Measurements from ENCODE around the gene TRIB2.
"Not testable (repeated sequence)": the region's sequence is repeated elsewhere in the genome, so short reads cannot be mapped to it uniquely, and the experiment has no call there.

Gene TRIB2

GRCh38 chr2:12716282-12717190, at the start of gene TRIB2:
Gene TRIB2, plus strand, starts transcription at chr2:12716936. Its CDS starts 1,372 bp downstream, at chr2:12718308.
- DNase-seq, result peak; percentile 94 to 95
- TF ChIP-seq GATA1 (IDR thresholded peaks at IDR 0.05; ENCODE audit: low read depth, low read length), result no peak
- TF ChIP-seq POLR2A (IDR thresholded peaks at IDR 0.05; ENCODE audit: low read length), result peak; percentile 77

GRCh38 chr2:12669036-12669435, 47.7 kb upstream of the TRIB2 start:
- TF ChIP-seq GATA1 (IDR thresholded peaks at IDR 0.05; ENCODE audit: low read depth, low read length) (no peak), POLR2A (IDR thresholded peaks at IDR 0.05; ENCODE audit: low read length) (no peak)
- no peak for DNase-seq

DNA sequence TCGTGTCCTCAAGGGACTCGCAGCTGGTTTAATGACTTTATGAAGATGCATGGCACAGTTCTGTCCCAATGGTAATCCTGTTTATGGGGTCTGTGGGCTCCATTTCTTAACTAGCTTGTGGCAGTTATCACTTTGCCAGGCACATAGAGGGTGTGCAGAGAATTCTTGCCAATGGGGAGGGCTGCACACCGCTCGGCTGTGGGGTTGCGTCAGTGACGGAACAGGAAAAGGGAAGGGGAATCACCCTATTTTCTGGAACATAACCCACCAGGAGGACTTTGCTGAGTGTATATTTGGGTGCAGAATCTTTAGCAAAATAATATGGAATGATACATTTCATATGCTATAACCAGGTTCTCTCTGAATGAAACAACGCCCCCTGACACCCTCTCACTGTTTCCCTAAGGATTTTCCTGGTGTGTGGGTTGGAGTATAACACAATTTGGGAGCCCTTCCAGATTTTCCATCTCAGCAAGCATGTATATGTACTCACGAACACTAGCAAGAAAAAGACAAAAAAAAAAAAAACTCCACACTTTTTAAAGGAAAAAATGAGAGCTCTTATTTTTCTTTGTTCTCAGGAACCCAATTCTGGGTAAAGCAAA, 43.9 kb upstream of the TRIB2 start:
- DNase-seq, result no peak
- TF ChIP-seq POLR2A (IDR thresholded peaks at IDR 0.05; ENCODE audit: low read length) (no peak), GATA1 (IDR thresholded peaks at IDR 0.05; ENCODE audit: low read depth, low read length) (no peak)

- TF ChIP-seq POLR2A (IDR thresholded peaks at IDR 0.05; ENCODE audit: low read length) (no peak), GATA1 (IDR thresholded peaks at IDR 0.05; ENCODE audit: low read depth, low read length) (no peak)
- peak; percentile 27 to 38 for DNase-seq
Observed at GRCh38 chr2:12674644-12675328, 42.0 kb upstream of the TRIB2 start.

GRCh38 chr2:12675352-12675795, 41.4 kb upstream of the TRIB2 start:
- peak; percentile 50 to 68 for DNase-seq
- no peak for TF ChIP-seq GATA1 (IDR thresholded peaks at IDR 0.05; ENCODE audit: low read depth, low read length)
- no peak for TF ChIP-seq POLR2A (IDR thresholded peaks at IDR 0.05; ENCODE audit: low read length)

DNA sequence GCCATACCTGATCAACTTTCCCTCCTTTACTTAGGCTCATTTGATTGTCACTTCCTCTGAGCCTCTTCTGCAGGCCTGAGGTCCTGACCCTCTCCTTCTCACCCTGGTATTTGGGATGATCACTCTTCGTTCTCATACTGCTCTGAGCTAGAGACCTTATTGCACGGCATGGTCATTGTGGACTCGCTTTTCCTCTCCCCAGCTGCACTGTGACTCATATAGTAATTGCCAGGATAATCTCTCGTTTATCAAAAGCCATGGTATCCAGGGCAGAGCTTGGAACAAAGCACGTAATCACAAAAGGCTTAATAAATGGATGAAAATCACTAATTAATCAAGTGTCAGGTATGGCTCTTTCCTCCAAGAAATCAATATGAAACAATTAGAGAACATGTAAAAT, 40.9 kb upstream of the TRIB2 start:
- DNase-seq, result no peak
- no peak for TF ChIP-seq GATA1 (IDR thresholded peaks at IDR 0.05; ENCODE audit: low read depth, low read length)
- no peak for TF ChIP-seq POLR2A (IDR thresholded peaks at IDR 0.05; ENCODE audit: low read length)

GRCh38 chr2:12676771-12677170, 40.0 kb upstream of the TRIB2 start:
- TF ChIP-seq POLR2A (IDR thresholded peaks at IDR 0.05; ENCODE audit: low read length), result no peak
- no peak for TF ChIP-seq GATA1 (IDR thresholded peaks at IDR 0.05; ENCODE audit: low read depth, low read length)
- DNase-seq, result no peak

DNA sequence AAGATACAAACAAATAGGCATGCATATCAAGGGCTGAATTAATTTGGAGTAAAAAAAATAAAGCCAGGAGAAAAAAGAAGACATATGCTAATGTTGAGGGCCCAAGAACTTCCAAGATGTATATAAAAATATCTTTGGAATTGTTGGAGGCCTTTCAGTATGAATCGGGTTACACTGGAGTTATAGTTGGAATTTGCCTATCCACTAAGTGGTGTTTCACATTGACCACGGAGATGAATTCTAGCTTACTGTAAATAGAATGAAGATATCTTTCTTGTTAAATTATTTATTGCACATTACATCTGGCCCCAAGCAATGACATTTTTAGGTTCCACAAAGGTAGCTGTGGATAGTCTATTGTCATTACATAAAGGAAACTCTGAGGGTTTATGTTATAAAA, 38.5 kb upstream of the TRIB2 start:
- DNase-seq, result no peak
- TF ChIP-seq GATA1 (IDR thresholded peaks at IDR 0.05; ENCODE audit: low read depth, low read length), result no peak

GRCh38 chr2:12679550-12680072, 37.1 kb upstream of the TRIB2 start:
- TF ChIP-seq POLR2A (IDR thresholded peaks at IDR 0.05; ENCODE audit: low read length), result no peak
- no peak for TF ChIP-seq GATA1 (IDR thresholded peaks at IDR 0.05; ENCODE audit: low read depth, low read length)

GRCh38 chr2:12680115-12680514, 36.6 kb upstream of the TRIB2 start:
- not testable (repeated sequence) for DNase-seq

More at GRCh38 chr2:12679550-12680072, 37.1 kb upstream of the TRIB2 start:
- DNase-seq, result no peak

GRCh38 chr2:12682017-12682416, 34.7 kb upstream of the TRIB2 start:
- TF ChIP-seq GATA1 (IDR thresholded peaks at IDR 0.05; ENCODE audit: low read depth, low read length), result no peak
- no peak for TF ChIP-seq POLR2A (IDR thresholded peaks at IDR 0.05; ENCODE audit: low read length)

GRCh38 chr2:12683457-12684100, 33.2 kb upstream of the TRIB2 start:
- TF ChIP-seq POLR2A (IDR thresholded peaks at IDR 0.05; ENCODE audit: low read length), result no peak
- TF ChIP-seq GATA1 (IDR thresholded peaks at IDR 0.05; ENCODE audit: low read depth, low read length), result no peak
- DNase-seq, result no peak

More at GRCh38 chr2:12682017-12682416, 34.7 kb upstream of the TRIB2 start:
- DNase-seq, result no peak

GRCh38 chr2:12684471-12684936, 32.2 kb upstream of the TRIB2 start:
- DNase-seq, result no peak
- TF ChIP-seq GATA1 (IDR thresholded peaks at IDR 0.05; ENCODE audit: low read depth, low read length) (no peak), POLR2A (IDR thresholded peaks at IDR 0.05; ENCODE audit: low read length) (no peak)

Measured in erythroblast (primary cell).